NB4 (cell line): ENCODE data around the gene DZANK1.

ENCODE experiments used
- MYC ChIP-seq: IDR thresholded peaks from 2 replicates; pipeline ENCODE4 v1.6.1; 2011; ENCODE audit warnings: low read depth, low read length
- POLR2A ChIP-seq: IDR thresholded peaks from 2 replicates; pipeline ENCODE4 v1.6.1; 2011; ENCODE audit warnings: mild to moderate bottlenecking; ENCODE audit not compliant: insufficient read length; ENCODE audit errors: extremely low read depth
- TF ChIP-seq, protein P1 (sequence below): IDR thresholded peaks from one replicate; pipeline ENCODE4 v1.5.1; 2012; ENCODE audit warnings: low read depth, low read length
- TF ChIP-seq, protein P2 (sequence below): IDR thresholded peaks from 2 replicates; pipeline ENCODE4 v1.6.1; 2011; ENCODE audit warnings: low read depth, low read length

DNA sequence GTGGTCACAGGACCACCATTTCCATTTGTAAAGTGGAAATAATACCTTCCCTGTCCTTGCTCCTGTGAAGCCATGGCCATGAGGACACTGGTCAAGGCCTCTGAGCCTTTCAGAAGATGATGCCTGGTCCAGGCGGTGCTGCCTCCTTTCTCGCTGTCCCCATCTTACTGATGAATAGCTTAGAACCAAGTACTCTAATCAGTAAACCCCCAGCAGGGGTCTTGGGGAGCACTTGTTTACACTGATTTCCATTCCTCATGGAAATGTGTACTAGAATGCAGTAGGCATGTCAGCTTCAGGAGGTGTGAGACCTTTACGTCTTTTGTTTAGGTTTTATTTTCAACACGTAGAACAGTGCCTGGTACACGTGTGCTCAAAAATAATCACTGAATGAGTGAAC is 75.1 kb downstream of the DZANK1 start:
- TF ChIP-seq, protein P1, sequence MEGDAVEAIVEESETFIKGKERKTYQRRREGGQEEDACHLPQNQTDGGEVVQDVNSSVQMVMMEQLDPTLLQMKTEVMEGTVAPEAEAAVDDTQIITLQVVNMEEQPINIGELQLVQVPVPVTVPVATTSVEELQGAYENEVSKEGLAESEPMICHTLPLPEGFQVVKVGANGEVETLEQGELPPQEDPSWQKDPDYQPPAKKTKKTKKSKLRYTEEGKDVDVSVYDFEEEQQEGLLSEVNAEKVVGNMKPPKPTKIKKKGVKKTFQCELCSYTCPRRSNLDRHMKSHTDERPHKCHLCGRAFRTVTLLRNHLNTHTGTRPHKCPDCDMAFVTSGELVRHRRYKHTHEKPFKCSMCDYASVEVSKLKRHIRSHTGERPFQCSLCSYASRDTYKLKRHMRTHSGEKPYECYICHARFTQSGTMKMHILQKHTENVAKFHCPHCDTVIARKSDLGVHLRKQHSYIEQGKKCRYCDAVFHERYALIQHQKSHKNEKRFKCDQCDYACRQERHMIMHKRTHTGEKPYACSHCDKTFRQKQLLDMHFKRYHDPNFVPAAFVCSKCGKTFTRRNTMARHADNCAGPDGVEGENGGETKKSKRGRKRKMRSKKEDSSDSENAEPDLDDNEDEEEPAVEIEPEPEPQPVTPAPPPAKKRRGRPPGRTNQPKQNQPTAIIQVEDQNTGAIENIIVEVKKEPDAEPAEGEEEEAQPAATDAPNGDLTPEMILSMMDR, result no peak
- TF ChIP-seq, protein P2, sequence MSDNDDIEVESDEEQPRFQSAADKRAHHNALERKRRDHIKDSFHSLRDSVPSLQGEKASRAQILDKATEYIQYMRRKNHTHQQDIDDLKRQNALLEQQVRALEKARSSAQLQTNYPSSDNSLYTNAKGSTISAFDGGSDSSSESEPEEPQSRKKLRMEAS, result no peak
- TF ChIP-seq POLR2A, result no peak
- TF ChIP-seq MYC, result no peak
